NCI-H345 treated with DMSO at 0.1 percent for 48 hours (cell line): Measurements from ENCODE around the gene C1orf185.
"Not testable (repeated sequence)": the region's sequence is repeated elsewhere in the genome, so short reads cannot be mapped to it uniquely, and the experiment has no call there.

Source experiments
- DNase-seq: peaks from one replicate; lab custom pipeline; 2025; ENCODE audit not compliant: unreplicated experiment; lab: John Stamatoyannopoulos, UW

Gene C1orf185

GRCh38 chr1:51101976-51102375 lies at the start of gene C1orf185:
Gene C1orf185 (plus strand): TSS chr1:51102228. CDS start chr1:51102234, 6 bp downstream.
- no peak for DNase-seq

GRCh38 chr1:51058858-51059257 lies 43.2 kb upstream of the C1orf185 start:
- no peak for DNase-seq

- DNase-seq = no peak
These were observed 40.7 kb upstream of the C1orf185 start for GRCh38 chr1:51061231-51061918.

DNA sequence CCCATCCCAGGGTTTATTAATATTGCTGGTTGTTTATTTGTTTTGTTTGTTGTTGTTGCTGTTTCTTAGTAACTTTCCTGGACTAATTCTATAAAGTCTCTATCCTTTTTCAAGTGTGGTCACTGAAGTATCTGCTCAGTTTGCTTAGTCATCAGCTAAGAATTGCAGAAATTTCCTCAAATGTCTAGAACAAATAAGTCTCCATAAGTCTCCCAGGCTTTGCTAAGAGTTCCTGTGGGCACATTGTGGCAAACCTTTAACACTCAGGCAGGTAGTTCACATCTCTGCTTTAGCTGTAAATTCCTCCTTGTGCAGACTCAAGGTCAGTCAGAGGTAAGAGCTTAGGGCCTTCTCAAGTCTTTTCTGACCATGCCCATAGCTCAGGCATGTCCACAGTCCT lies 38.9 kb upstream of the C1orf185 start:
- DNase-seq = no peak

DNA sequence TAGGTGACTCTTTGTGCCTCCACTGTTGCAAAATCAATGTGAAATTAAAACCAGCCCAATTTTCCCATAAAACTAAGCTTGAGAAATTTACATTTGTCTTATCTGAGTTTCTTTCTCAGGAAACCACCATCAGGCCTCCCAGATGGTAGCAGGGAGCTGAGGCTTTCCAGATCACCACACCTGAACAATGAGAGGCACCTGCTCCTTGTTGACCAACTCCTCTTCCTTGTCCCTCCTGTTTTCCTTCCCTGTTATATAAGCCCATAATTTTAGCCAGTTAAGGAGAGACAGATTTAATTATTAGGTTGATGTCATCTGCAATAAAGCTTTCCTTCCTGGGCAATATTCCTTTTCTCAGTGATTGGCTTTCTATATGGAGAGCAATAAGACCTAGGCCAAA lies 32.0 kb upstream of the C1orf185 start:
- no peak for DNase-seq

GRCh38 chr1:51070640-51071039 lies 31.4 kb upstream of the C1orf185 start:
- no peak for DNase-seq

- DNase-seq = no peak
These were observed 30.6 kb upstream of the C1orf185 start for GRCh38 chr1:51071291-51072042.

DNA sequence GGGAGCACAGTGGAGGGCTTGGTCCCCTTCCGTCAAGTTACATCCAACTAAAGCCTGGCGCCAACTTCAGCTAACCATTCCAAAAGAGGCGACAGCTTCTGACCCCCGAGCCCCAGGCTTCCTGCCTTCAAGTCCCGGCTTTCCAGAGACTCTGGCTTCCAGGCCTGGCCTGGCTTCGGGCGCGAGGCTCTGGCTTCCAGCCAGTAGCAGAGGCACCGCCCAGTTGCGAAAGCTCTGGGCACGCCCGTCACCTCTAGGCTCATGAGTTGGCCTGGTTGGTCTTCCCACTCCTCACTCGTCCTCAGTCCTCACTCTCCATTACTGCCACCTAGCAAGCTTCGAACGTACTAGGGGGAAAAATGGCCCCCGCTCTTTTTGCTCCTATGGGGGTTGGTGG lies 30.0 kb upstream of the C1orf185 start:
- DNase-seq = no peak

DNA sequence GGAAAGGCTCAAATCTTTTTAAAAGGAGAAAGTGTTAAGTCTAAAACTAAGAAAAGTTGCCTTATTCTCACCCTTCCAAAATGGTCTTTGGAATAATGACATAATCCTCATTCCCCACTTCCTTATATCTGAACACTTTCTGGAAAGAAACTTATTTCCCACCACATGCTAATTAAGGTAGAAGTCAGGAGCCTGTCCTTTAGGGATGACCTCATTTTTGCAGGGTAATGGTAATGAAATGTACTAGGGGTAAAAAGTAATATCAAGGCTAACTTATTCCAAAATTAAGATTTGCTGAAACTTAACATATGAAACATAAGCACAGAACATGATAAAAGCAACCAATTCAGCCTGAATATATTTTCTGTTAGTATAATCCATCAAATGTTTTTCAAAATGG lies 29.4 kb upstream of the C1orf185 start:
- DNase-seq = no peak

GRCh38 chr1:51073456-51073855 lies 28.6 kb upstream of the C1orf185 start:
- no peak for DNase-seq

DNA sequence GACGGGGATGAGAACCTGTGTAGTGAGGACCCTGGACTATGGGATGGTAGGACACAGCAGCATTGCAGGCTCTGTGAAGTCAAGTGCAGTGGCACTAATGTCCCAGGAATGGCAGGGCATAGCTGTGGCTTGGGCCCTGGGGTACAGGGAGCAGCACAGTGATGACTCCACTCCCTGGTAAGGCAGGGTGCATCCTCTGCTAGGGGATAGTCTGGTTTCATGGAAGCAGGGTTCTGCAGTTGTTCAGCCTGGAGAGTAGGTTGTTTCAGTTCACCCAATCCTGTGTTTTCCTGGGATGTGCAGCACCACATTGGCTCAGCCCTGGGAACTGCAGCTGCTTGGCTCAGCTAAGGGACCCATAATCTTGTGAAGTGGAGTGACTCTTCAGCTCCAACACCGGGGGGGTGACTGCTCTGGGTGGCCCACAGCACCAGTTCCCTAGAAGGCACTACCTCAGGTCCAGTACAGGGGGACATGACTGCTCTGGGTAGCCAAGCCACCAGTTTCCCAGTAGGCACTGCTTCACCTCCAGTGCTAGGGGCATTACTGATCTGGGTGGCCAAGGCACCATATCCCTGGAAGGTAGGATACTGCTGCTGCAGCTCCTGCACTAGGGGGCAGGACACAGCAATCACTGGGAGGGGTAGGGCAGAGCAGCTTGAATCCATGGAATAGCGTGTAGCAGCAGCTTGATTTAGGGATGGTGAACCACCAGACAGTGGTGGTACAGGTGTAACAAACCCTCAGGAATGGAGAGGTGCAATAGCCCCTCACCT lies 15.3 kb upstream of the C1orf185 start:
- DNase-seq = no peak

DNA sequence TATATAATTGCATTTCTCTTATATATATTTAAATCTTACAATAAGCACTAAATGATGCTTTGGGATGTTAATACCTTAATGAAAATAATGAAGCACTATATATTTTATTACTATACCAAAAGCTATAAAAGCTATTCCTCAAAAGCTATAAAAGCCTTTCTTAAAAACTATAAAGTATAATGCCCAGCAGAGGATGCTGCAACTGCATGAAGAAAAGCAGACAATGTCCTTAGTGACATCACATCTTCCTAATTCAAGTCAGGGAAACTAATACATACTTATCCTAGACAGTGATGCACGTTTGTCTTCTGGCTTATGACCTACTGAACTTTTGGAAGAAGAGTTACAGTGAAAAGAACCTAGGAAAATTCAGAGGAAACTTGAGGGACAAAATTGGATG lies 13.6 kb upstream of the C1orf185 start:
- no peak for DNase-seq

GRCh38 chr1:51093581-51093980 lies 8.4 kb upstream of the C1orf185 start:
- DNase-seq = no peak

DNA sequence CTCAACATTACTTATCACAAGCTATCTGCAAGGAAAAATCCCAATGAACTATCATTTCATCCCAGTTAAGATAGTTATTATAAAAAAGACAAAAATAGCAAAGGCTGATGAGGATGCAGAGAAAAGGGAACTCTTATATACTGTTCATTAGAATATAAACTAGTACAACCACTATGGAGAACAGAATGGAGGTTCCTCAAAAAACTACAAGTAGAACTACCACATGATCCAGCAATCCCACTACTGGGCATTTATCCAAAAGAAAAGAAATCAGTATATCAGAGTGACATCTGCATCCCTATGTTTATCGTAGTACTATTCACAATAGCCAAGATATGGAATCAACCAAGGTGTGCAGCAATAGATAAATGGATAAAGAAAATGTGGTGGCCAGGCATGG lies 4.9 kb upstream of the C1orf185 start:
- no peak for DNase-seq

GRCh38 chr1:51100264-51100880 lies 1.7 kb upstream of the C1orf185 start:
- DNase-seq = no peak

DNA sequence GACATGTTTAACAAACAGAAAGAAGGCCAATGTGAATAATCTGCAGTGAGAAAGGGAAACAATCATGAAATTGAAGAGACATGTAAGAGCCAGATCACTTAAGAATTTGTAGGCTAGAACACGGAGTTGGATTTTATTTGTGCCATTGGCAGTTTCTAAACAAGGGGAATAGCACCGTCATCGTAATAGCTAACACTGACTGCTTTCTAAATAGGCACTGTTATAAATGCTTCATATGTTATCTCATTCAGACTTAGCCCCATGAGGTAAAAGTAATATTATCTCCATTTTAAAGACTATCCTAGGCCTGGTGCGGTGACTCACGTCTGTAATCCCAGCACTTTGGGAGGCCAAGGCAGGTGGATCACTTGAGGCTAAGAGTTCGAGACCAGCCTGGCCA lies 12.1 kb downstream of the C1orf185 start:
- DNase-seq = no peak

DNA sequence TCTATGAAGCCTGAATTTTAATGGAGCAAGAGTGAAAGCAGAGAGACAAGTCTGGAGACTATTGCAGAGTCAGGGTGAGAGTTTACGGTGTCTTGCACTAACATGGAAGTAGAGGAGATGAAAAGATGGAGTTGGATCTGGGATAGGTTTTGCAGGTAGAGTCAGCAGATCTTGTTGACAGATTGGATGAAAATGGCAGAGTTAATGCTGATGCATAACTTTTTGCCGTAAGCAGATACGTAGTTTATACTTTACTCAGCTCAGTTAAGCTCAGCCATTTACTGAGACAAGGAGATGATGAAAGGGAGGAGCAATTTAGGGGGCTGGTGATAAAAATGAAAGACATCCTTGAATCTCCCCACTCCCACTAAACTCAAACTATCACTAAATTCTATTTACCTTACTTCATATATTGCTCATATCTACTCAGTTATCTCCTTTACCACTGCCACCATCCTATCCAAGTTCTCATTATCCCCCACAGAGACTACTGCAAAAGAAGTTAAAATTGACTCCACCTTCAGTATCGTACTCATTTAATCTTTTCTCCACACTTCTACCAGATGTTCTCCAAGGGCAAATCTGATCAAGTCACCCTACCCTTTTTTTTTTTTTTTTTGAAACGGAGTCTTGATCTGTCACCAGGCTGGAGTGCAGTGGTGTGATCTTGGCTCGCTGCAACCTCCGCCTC lies 13.8 kb downstream of the C1orf185 start:
- DNase-seq = no peak

GRCh38 chr1:51119331-51119730 lies 17.3 kb downstream of the C1orf185 start:
- no peak for DNase-seq

- no peak for DNase-seq
These were observed 18.6 kb downstream of the C1orf185 start for GRCh38 chr1:51120629-51121028.

- not testable (repeated sequence) for DNase-seq
These were observed 25.1 kb downstream of the C1orf185 start for GRCh38 chr1:51127152-51127551.

DNA sequence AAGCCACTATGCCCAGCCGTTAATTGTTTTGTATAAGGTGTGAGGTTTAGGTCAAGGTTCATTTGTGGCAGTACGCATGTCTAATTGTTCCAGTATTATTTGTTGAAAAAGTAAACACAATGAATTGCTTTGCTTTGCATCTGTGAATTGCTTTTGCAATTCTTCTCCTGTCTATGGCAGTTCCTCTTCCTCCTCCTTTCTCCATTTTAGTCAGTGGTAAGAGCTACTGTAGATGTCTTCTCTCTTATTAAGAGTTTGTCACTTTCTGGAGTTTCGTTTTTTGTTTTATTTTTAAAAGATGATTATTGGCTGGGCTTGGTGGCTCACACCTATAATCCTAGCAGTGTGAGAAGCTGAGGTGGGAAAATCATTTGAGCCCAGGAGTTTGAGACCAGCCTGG lies 29.2 kb downstream of the C1orf185 start:
- DNase-seq = no peak
